ENCODE measurements around the gene MTF2. TPM values are rescaled to one million over a fixed set of nuclear protein-coding genes. Genes with fewer than 3 reads are reported as not detected.

MTF2 gene
- total RNA-seq, 1 experiment from 2014 or later, result 57.2 TPM

GRCh38 chr1:93106226-93106625 is 27.1 kb downstream of the MTF2 start:
- Histone ChIP-seq H3K9me3 (replicated peaks) (peaks cover 5% of the 10 kb centered on the region), H3K4me1 (no peaks in the 10 kb centered on the region), H3K27me3 (no peaks in the 10 kb centered on the region), H3K36me3 (peaks cover 40% of the 10 kb centered on the region), H3K4me3 (no peak overlapping the region), H3K27ac (no peak overlapping the region)
- no peak for DNase-seq

DNA sequence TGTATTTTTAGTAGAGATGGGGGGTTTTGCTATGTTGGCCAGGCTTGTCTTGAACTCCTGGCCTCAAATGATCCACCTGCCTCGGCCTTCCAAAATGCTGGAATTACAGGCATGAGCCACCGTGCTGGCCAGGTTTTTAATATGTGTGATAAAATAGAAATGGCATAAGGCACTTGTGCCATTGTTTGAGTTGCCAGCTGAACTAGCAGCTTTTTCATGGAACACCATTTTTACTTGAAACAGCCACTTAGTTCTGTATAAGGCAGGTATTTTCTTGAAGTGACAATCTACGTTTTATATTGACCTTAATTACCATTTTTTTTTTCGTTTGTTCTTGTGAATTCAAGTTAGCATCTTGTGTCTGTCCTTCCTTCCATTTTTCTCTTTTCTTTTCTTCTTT is 28.3 kb downstream of the MTF2 start:
- Histone ChIP-seq H3K27ac (no peak overlapping the region), H3K4me3 (no peak overlapping the region), H3K27me3 (no peaks in the 10 kb centered on the region), H3K9me3 (replicated peaks) (peaks cover 5% of the 10 kb centered on the region), H3K36me3 (peaks cover 37% of the 10 kb centered on the region), H3K4me1 (no peaks in the 10 kb centered on the region)
- no peak for DNase-seq

DNA sequence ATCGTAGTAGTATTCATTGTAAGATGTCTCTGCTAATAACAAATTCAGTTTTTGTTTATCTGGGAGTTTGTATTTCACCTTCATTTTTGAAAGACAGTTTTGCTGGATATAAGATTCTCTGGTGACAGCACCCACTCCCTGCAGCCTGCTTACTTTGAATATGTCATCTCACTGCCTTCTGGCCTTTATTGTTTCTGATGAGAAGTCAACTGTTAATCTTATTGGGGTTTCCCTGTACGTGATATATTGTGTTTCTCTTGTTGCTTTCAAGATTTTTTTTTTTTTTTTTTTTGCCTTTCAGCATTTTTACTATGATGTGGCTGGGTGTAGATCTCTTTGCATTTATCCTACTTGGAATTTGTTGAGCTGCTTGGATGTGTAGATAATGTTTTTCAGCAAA is 29.3 kb downstream of the MTF2 start:
- Histone ChIP-seq H3K36me3 (peaks cover 37% of the 10 kb centered on the region), H3K9me3 (replicated peaks) (peaks cover 5% of the 10 kb centered on the region), H3K4me3 (no peak overlapping the region), H3K27me3 (no peaks in the 10 kb centered on the region), H3K27ac (no peak overlapping the region), H3K4me1 (no peaks in the 10 kb centered on the region)
- DNase-seq, result no peak

GRCh38 chr1:93109578-93109977 is 30.5 kb downstream of the MTF2 start:
- H3K4me1 ChIP-seq, result no peaks in the 10 kb centered on the region
- H3K36me3 ChIP-seq, result peaks cover 33% of the 10 kb centered on the region
- H3K4me3 ChIP-seq, result no peak overlapping the region
- DNase-seq, result no peak
- H3K27me3 ChIP-seq, result no peaks in the 10 kb centered on the region
- no peak overlapping the region for H3K27ac ChIP-seq
- H3K9me3 ChIP-seq (replicated peaks), result peaks cover 5% of the 10 kb centered on the region

GRCh38 chr1:93111065-93111464 is 32.0 kb downstream of the MTF2 start:
- Histone ChIP-seq H3K27ac (no peak overlapping the region), H3K4me3 (no peak overlapping the region), H3K36me3 (peaks cover 44% of the 10 kb centered on the region), H3K27me3 (no peaks in the 10 kb centered on the region), H3K9me3 (replicated peaks) (peaks cover 5% of the 10 kb centered on the region), H3K4me1 (no peaks in the 10 kb centered on the region)
- no peak for DNase-seq

DNA sequence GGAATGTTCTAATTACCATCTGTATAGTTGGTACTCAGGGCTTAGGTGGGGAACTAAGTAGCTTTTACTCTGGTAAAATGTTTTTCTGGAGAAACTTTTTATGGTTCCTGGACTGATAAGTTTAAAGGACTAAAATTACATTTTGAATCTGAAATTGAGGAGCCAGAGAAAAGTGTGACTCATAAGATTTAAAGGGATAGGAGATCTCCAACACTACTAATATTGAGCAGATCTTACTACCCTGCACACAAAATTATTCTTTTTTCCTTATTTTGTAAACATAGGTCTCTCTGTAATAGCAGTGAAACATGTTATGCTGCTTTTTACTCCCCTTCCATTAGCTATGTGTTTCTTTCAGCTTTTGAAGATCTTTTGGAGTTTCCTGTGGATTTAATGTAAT is 32.5 kb downstream of the MTF2 start:
- DNase-seq, result no peak
- no peak overlapping the region for H3K27ac ChIP-seq
- peaks cover 47% of the 10 kb centered on the region for H3K36me3 ChIP-seq
- no peaks in the 10 kb centered on the region for H3K4me1 ChIP-seq
- no peaks in the 10 kb centered on the region for H3K27me3 ChIP-seq
- H3K9me3 ChIP-seq (replicated peaks), result peaks cover 5% of the 10 kb centered on the region
- H3K4me3 ChIP-seq, result no peak overlapping the region

DNA sequence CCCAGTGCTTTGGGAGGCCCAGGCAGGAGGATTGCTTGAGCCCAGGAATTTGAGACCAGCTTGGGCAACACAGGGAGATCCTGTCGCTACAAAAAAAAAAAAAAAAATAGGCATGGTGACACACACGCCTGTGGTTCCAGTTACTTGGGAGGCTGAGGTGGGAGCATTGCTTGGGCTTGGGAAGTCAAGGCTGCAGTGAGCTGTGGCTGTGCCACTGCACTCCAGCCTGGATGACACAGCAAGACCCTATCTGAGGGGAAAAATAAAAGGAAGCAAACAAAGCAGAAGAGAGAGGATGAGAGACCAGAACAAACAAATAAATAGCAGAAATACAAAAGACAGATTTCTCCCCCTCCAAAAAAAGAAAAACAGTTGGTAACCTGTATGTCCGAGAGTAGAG is 34.0 kb downstream of the MTF2 start:
- DNase-seq, result no peak
- Histone ChIP-seq H3K9me3 (replicated peaks) (peaks cover 5% of the 10 kb centered on the region), H3K4me1 (no peaks in the 10 kb centered on the region), H3K27me3 (no peaks in the 10 kb centered on the region), H3K27ac (no peak overlapping the region), H3K36me3 (peaks cover 49% of the 10 kb centered on the region), H3K4me3 (no peak overlapping the region)

GRCh38 chr1:93114391-93114790 is 35.3 kb downstream of the MTF2 start:
- DNase-seq, result no peak
- H3K4me3 ChIP-seq, result no peak overlapping the region
- H3K9me3 ChIP-seq (replicated peaks), result no peaks in the 10 kb centered on the region
- no peaks in the 10 kb centered on the region for H3K4me1 ChIP-seq
- peaks cover 52% of the 10 kb centered on the region for H3K36me3 ChIP-seq
- no peaks in the 10 kb centered on the region for H3K27me3 ChIP-seq
- no peak overlapping the region for H3K27ac ChIP-seq

- H3K4me1 ChIP-seq, result no peaks in the 10 kb centered on the region
- no peaks in the 10 kb centered on the region for H3K9me3 ChIP-seq (replicated peaks)
- no peaks in the 10 kb centered on the region for H3K27me3 ChIP-seq
- H3K36me3 ChIP-seq, result peaks cover 72% of the 10 kb centered on the region
- no peak overlapping the region for H3K4me3 ChIP-seq
- H3K27ac ChIP-seq, result no peak overlapping the region
- no peak for DNase-seq
Measured at GRCh38 chr1:93120614-93121013, 41.5 kb downstream of the MTF2 start.

- no peaks in the 10 kb centered on the region for H3K4me1 ChIP-seq
- no peak overlapping the region for H3K27ac ChIP-seq
- H3K27me3 ChIP-seq, result no peaks in the 10 kb centered on the region
- no peak overlapping the region for H3K4me3 ChIP-seq
- H3K9me3 ChIP-seq (replicated peaks), result no peaks in the 10 kb centered on the region
- peaks cover 65% of the 10 kb centered on the region for H3K36me3 ChIP-seq
- DNase-seq, result no peak
Measured at GRCh38 chr1:93123201-93123783, 44.2 kb downstream of the MTF2 start.

DNA sequence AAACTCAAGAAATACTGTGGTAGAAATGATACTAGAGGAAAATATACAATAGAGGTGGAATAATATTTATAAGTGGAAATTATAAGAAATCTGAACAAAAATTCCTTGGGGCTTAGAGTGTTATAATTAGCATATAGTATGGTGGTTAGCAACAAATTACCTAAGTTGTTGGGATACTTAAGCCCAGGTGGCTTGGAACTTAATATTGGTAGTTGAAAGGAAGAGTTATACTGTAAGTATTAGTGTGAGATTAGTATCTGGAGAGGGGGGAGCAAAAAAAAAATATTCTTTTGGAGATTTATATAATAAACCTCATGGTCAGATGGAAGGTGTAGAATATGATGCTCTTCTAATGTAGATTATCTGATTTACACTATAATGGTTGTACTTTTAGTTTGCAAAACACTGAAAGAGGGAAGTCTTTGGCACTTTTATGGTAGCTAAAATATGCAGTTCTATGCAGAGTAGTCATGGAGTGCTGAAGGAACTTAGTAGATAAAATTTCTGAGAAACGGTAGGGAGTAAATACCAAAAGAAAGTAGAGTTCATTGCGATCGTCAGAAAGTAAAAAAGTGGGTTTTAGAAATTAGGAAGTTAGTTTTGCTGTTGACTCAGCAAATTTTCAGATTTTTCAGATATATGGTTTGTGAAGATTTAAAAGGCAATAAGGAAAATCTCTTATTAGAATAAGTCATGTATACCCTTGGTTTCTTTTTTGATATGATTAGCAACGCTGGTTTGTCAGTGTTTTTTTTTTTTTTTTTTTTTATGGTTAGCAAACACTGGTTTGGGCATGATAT is 45.7 kb downstream of the MTF2 start:
- no peak for DNase-seq
- H3K4me3 ChIP-seq, result no peak overlapping the region
- no peaks in the 10 kb centered on the region for H3K9me3 ChIP-seq (replicated peaks)
- no peak overlapping the region for H3K27ac ChIP-seq
- peaks cover 63% of the 10 kb centered on the region for H3K36me3 ChIP-seq
- H3K27me3 ChIP-seq, result no peaks in the 10 kb centered on the region
- no peaks in the 10 kb centered on the region for H3K4me1 ChIP-seq

- H3K27me3 ChIP-seq, result no peaks in the 10 kb centered on the region
- H3K36me3 ChIP-seq, result peaks cover 65% of the 10 kb centered on the region
- no peaks in the 10 kb centered on the region for H3K4me1 ChIP-seq
- H3K27ac ChIP-seq, result no peak overlapping the region
- no peaks in the 10 kb centered on the region for H3K9me3 ChIP-seq (replicated peaks)
- H3K4me3 ChIP-seq, result no peak overlapping the region
- DNase-seq, result no peak
Measured at GRCh38 chr1:93129507-93130099, 50.5 kb downstream of the MTF2 start.

DNA sequence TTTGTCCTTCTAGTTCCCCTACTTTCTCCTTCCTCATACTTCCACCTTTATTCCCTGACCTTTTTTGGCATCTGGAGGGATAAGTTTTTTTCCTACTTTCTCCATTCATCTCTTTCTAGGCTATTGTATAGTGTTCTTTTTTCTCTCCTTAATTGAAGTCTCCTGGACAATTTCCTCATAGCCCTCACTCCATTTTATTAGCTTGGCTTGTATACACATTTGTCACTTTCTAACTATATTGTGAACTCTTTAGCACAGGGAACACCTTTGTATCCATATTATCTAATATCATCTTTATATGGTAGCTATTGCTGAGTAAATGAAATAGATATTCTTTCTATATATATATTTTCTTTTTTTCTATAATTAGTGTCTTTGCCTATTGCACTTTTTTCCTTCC is 53.6 kb downstream of the MTF2 start:
- no peaks in the 10 kb centered on the region for H3K4me1 ChIP-seq
- H3K36me3 ChIP-seq, result peaks cover 66% of the 10 kb centered on the region

DNA sequence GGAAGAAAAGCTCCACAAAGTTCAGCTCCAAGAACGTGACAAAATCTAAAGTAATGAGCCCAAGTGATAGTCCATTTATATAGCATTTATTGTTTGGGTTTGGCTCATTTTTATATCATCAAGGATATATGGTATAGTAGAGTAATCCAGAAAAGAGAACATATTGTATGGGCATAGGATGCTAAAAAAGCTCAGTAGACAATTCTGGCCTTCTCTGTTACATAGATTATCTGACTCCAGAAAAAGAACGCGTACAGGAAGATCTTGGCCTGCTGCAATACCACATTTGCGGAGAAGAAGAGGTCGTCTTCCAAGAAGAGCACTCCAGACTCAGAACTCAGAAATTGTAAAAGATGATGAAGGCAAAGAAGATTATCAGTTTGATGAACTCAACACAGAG is 57.4 kb downstream of the MTF2 start:
- Histone ChIP-seq H3K4me3 (no peak overlapping the region), H3K36me3 (peaks cover 48% of the 10 kb centered on the region), H3K27me3 (no peaks in the 10 kb centered on the region), H3K9me3 (replicated peaks) (no peaks in the 10 kb centered on the region), H3K27ac (no peak overlapping the region), H3K4me1 (no peaks in the 10 kb centered on the region)
- no peak for DNase-seq

More for the DNA sequence above, 53.6 kb downstream of the MTF2 start:
- Histone ChIP-seq H3K27ac (no peak overlapping the region), H3K9me3 (replicated peaks) (no peaks in the 10 kb centered on the region), H3K4me3 (no peak overlapping the region), H3K27me3 (no peaks in the 10 kb centered on the region)
- DNase-seq, result no peak

- Histone ChIP-seq H3K27me3 (no peaks in the 10 kb centered on the region), H3K36me3 (peaks cover 47% of the 10 kb centered on the region), H3K9me3 (replicated peaks) (no peaks in the 10 kb centered on the region), H3K27ac (no peak overlapping the region), H3K4me1 (no peaks in the 10 kb centered on the region), H3K4me3 (no peak overlapping the region)
- no peak for DNase-seq
Measured at GRCh38 chr1:93137604-93138292, 58.7 kb downstream of the MTF2 start.
